Inferior parietal cortex (tissue), 1 donor: ENCODE results near the gene PRODH2.

Source experiments
- DNase-seq: peaks from one replicate; pipeline ENCODE4 v3.0.0-alpha.2; 2016; ENCODE audit errors: extremely low spot score

Gene PRODH2

DNA sequence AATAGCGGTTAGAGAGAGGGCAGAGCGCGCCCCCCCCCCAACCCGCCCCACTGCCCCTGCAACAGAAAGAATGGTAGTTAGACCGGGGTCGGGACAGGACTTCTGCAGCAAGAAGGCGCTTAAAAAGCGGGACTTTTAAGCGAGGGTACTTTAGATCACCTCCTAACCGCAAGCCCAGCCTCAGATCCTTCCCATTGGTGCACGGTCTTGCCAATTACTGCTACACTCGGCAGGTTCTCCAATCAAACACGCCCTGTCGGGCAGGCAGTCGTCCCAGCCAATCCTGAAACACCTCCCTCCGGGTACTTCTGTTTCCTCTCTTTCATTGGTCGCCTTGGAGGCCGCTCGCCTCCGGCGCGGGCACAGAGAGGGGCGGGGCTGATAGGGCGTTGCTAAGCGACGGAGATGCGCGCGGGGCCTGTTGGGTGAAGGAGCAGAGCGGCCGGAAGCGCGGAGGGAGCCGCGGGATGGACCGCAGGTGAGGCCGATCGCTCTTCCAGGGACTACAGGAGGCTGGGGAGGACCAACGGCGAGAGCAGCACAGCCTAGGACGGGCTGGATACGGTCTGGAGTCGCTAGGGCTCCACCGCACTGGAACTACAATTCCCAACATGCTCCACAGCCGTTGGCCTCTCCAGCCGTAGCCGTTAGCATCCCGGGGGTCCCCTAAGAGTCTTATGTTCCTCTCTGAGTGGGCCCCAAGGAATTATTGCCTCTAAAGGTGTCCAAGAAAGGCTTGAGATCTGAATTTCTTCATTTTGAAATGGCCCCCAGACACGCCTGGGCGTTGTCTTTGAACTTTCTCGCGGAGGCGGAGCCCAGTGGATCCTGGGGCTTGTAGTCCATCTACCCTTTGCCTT lies 54.7 kb downstream of the PRODH2 start, which contains the start of gene PROSER3:
PROSER3 (plus strand) TSS at position 428 of the 860 bp plus-strand sequence; CDS start at position 468, 40 bp downstream.
- peak; percentile 100 for DNase-seq

GRCh38 chr19:35757231-35757748 lies 55.4 kb downstream of the PRODH2 start:
- no peak for DNase-seq

GRCh38 chr19:35756377-35757230 lies 56.0 kb downstream of the PRODH2 start, which contains the start of gene HSPB6:
TSS of gene HSPB6 (minus strand) at chr19:35757029. CDS start at chr19:35757008, 21 bp downstream.
- DNase-seq, result no peak

GRCh38 chr19:35755550-35756376 lies 56.9 kb downstream of the PRODH2 start:
- no peak for DNase-seq

- DNase-seq, result no peak
Observed at GRCh38 chr19:35755131-35755549, 57.5 kb downstream of the PRODH2 start.

- no peak for DNase-seq
Observed at GRCh38 chr19:35754370-35755130, 58.1 kb downstream of the PRODH2 start.

- no peak for DNase-seq
Observed at GRCh38 chr19:35753634-35754369, 58.8 kb downstream of the PRODH2 start.

GRCh38 chr19:35752746-35753350 lies 59.8 kb downstream of the PRODH2 start:
- DNase-seq, result no peak

DNA sequence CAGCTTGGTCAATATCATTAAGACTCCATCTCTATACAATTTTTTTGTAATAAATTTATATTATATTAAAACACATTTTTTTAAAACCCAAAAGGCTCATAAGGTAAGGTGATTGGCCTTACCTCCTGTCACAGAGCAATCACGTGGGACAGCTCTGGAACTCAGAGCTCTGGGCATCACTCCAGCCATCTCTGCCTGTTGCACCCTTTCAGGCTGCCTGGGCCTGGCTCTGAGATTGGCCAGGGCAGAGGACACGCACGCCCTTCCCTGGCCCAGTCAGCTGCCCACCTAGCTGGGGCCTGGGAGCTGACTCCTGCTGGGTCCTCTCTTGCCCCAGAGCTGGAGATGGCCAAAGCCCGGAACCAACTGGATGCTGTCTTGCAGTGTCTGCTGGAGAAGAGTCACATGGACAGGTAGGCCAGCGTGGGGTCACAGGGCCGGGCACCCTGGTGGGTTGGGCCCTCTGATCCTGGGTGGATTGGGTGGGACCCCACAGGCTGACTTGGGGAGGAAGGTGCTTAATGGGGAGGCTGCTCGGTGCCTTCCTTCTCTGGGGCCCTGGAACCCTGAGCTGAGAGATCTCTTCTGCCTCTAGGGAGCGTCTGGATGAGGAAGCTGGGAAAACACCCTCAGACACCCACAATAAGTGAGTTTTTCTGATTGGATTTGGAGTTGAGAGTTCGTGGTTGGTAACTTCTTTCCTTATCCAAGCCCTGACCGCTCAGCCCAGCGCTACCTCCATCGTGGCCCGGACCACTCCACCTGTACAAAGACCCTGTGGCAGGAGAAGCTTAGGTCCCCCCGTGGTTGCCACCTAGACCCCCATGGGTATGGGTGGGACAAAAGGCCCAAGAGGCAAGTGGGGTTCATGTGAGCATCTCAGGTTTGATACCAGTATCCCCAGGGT lies 60.6 kb downstream of the PRODH2 start:
- DNase-seq, result no peak

DNA sequence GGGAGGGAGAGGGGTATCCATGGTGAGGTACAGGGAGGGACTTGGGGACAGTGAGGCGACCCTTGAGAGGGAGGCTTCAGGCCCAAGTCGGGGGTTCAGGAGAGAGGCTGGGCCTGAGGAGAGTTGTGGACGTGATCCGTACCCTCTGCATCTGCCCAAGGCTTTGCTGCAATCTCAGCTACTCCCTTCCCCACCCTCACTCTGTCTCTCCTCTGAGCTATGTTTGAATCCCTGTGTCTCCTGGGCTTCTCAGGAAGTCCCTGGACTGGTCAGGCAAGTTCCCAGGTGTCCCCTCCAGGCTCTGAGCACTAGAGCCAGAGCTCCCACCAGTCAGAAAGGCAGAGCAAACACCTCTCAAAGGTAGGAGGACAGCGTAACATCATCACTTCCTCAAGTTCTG lies 62.5 kb downstream of the PRODH2 start:
- DNase-seq, result no peak
